ENCODE measurements around the gene PI4K2B. TPM values are rescaled to one million over a fixed set of nuclear protein-coding genes. Genes with fewer than 3 reads are reported as not detected.
"Not testable (repeated sequence)": the region's sequence is repeated elsewhere in the genome, so short reads cannot be mapped to it uniquely, and the experiment has no call there.

Gene PI4K2B
- total RNA-seq, 1 donor from 2014 or later = 10.3 TPM

- ATAC-seq; intact Hi-C loops (cut with DNase I); DNase-seq (ENCODE audit: low spot score): not testable (repeated sequence)
Observed at GRCh38 chr4:25239528-25239927, 5.7 kb downstream of the PI4K2B start.

GRCh38 chr4:25240754-25241210, 6.9 kb downstream of the PI4K2B start:
- intact Hi-C loops (cut with DNase I); ATAC-seq; DNase-seq (ENCODE audit: low spot score): not testable (repeated sequence)

GRCh38 chr4:25242195-25242594, 8.4 kb downstream of the PI4K2B start:
- ATAC-seq; intact Hi-C loops (cut with DNase I); DNase-seq (ENCODE audit: low spot score): not testable (repeated sequence)

DNA sequence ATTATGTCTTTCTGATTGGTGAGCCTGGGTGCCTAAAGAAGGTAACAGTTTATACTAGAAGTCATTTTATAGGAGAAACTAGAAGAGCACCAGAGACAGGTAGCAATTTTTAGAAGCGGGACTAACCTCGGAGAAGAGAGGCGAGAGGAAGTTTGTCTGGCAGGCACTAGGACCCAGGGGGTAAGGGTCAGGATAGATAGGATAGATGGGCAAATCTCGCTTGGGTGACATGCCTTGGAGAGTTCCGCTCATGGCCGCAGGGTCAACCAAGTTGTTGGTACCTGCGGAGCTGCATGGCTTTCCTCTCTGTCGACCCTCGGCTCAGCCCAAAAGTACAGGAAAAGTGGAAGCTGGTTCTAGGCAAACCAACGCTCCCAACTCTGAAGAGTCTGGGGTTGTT, 11.3 kb downstream of the PI4K2B start:
- intact Hi-C loops (cut with DNase I) = no loop called here
- ATAC-seq (no peak), DNase-seq (ENCODE audit: low spot score) (no peak)

DNA sequence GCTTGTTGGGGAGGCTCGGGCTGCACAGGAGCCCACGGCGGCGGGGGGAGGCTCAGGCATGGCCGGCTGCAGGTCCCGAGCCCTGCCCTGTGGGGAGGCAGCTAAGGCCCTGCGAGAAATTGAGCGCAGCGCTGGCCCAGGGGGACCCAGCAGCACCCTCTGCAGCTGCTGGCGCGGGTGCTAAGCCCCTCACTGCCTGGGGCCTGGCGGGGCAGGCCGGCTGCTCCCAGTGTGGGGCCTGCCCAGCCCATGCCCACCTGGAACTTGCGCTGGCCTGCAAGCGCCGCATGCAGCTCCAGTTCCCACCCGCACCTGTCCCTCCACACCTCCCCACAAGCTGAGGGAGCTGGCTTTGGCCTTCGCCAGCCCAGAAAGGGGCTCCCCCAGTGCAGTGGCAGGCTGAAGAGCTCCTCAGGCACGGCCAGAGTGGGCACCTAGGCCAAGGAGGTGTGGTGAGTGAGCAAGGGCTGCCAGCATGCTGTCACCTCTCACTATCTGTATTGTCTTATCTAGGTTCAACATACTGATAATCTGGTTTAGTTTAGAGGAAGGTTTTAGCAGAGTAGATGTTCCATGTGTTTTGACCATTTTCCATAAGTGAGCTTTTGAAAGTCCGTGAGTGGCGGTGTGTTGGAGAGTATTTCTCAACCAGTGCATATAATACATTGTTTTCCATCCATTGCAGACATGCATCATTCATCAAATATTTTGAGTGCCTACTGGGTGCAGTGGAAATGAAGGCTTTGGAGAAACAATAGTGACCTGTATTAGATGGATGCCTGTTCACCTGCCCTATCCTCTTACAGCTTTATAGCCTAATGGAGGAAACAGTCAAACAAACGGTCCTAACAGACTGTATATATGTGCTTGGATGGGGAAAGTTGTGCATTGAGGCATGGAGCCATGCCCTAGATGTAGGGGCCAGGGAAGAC, 13.1 kb downstream of the PI4K2B start:
- no peak for DNase-seq (ENCODE audit: low spot score)
- intact Hi-C loops (cut with DNase I) = no loop called here

DNA sequence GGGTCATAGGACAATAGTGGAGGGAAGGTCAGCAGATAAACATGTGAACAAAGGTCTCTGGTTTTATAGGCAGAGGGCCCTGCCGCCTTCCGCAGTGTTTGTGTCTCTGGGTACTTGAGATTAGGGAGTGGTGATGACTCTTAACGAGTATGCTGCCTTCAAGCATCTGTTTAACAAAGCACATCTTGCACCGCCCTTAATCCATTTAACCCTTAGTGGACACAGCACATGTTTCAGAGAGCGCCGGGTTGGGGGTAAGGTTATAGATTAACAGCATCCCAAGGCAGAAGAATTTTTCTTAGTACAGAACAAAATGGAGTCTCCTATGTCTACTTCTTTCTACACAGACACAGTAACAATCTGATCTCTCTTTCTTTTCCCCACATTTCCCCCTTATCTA, 15.0 kb downstream of the PI4K2B start:
- intact Hi-C loops (cut with DNase I); DNase-seq (ENCODE audit: low spot score); ATAC-seq: not testable (repeated sequence)

More for the DNA sequence above, 13.1 kb downstream of the PI4K2B start:
- ATAC-seq = no peak

DNA sequence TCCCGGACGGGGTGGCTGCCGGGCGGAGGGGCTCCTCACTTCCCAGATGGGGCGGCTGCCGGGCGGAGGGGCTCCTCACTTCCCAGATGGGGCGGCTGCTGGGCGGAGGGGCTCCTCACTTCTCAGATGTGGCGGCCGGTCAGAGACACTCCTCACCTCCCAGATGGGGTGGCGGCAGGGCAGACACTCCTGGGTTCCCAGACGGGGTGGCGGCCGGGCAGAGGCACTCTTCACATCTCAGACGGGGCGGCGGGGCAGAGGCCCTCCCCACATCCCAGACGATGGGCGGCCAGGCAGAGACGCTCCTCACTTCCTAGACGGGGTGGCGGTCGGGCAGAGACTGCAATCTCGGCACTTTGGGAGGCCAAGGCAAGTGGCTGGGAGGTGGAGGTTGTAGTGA, 15.7 kb downstream of the PI4K2B start:
- DNase-seq (ENCODE audit: low spot score); intact Hi-C loops (cut with DNase I); ATAC-seq: not testable (repeated sequence)

GRCh38 chr4:25252230-25253070, 18.6 kb downstream of the PI4K2B start:
- intact Hi-C loops (cut with DNase I) = no loop called here
- no peak for DNase-seq (ENCODE audit: low spot score)
- ATAC-seq = no peak

DNA sequence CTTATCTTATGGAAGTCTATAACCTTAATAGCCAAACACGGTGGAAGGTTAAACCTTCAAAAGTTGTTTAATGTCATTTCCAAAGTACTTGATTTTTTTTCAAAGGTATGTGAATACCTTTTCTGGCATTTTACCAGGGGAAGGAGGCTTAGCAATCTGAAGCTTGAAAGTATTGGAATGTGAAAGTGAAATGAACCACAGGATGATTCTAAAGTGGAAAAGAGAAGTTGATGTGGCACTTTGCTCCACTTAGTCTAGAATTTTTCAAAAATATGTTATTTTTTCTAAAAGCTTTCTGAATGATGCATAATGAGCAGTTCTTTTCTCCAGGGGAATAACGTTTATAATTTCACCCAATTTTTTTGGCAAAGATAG, 19.2 kb downstream of the PI4K2B start:
- ATAC-seq = no peak
- intact Hi-C loops (cut with DNase I) = no loop called here
- no peak for DNase-seq (ENCODE audit: low spot score)

- intact Hi-C loops (cut with DNase I); ATAC-seq: not testable (repeated sequence)
Observed at GRCh38 chr4:25253786-25254185, 20.0 kb downstream of the PI4K2B start.

GRCh38 chr4:25258980-25259578, 25.2 kb downstream of the PI4K2B start:
- intact Hi-C loops (cut with DNase I) = no loop called here
- no peak for ATAC-seq
- no peak for DNase-seq (ENCODE audit: low spot score)

More at GRCh38 chr4:25253786-25254185, 20.0 kb downstream of the PI4K2B start:
- not testable (repeated sequence) for DNase-seq (ENCODE audit: low spot score)

DNA sequence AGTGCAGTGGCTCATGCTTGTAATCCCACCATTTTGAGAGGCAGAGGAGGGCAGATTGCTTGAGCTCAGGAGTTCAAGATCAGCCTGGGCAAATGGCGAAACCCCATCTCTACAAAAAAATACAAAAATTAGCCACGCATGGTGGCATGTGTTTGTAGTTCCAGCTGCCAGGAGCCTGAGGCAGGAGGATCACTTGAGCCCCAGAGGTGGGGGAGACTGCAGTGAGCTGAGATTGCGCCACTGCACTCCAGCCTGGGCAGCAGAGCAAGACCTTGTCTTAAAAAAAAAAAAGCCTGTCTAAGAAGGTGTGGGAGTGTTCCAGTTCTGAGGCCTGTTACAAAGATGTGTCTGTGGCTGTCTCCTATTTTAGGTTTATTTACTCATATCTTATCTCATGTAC, 38.0 kb downstream of the PI4K2B start:
- ATAC-seq = no peak
- intact Hi-C loops (cut with DNase I) = no loop called here
- DNase-seq (ENCODE audit: low spot score) = no peak

DNA sequence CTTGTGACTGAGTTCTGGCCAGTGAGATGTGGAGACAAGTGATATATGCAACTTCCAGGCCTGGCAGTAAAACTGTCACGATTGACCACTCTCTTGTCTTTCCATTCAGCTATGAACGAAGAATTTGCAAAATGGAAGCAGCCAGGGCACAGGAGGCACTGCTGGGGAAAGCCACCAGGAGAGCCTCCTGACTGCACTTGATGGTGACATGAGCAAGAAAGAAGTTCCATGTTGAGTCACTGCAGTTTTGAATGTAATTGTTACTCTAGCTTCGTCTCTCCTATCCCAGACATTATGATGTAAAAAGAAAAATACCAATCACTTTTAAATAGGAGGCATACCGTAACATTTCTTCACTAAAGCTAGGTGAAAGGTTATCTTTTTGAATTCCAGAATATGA, 46.4 kb downstream of the PI4K2B start:
- intact Hi-C loops (cut with DNase I) = no loop called here
- no peak for DNase-seq (ENCODE audit: low spot score)
- ATAC-seq = no peak

GRCh38 chr4:25283948-25284347, 50.1 kb downstream of the PI4K2B start:
- intact Hi-C loops (cut with DNase I) = no loop called here
- ATAC-seq (no peak), DNase-seq (ENCODE audit: low spot score) (no peak)

GRCh38 chr4:25284466-25284865, 50.6 kb downstream of the PI4K2B start:
- ATAC-seq (no peak), DNase-seq (ENCODE audit: low spot score) (no peak)
- intact Hi-C loops (cut with DNase I) = no loop called here

GRCh38 chr4:25290490-25291067, 56.7 kb downstream of the PI4K2B start:
- ATAC-seq (no peak), DNase-seq (ENCODE audit: low spot score) (no peak)
- intact Hi-C loops (cut with DNase I) = no loop called here

DNA sequence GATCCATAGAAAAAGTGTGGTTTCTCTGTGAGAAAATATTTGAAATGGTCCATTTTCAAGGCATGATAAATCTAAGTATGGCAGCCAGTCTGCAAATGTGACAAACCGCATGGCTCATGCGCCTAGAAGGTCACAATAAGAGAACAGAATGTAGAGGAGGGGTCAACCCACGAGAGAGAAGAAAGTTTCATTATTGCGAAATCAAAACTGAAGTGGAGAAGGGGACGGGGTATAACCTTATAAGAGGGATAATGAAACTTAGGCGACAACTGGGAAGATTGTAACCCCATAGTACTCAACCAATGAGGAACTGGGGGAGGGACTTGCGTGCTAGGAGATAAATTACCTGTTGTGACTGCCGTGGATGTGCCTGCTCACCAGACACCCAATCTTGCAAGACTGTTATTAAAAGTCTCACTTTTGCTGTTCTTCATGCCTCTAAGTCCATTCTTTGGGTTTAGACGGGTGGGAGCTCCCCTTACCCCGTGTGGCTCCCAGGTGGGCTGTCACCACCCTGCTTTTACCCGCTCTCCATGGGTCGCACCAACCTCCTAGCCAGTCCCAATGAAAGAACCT, 57.4 kb downstream of the PI4K2B start:
- no peak for DNase-seq (ENCODE audit: low spot score)
- ATAC-seq = no peak
- intact Hi-C loops (cut with DNase I) = no loop called here

GRCh38 chr4:25297528-25298242, 63.9 kb downstream of the PI4K2B start:
- intact Hi-C loops (cut with DNase I) = no loop called here
- ATAC-seq (no peak), DNase-seq (ENCODE audit: low spot score) (no peak)
